PC-9 (cell line): ENCODE data around the gene NCBP1. TPM values are rescaled to one million over a fixed set of nuclear protein-coding genes. Genes with fewer than 3 reads are reported as not detected.
"Not testable (repeated sequence)": the region's sequence is repeated elsewhere in the genome, so short reads cannot be mapped to it uniquely, and the experiment has no call there.

Experiments used
- BruUV-seq: library from RNA; stranded (reverse); fragments of 400-500 nt; replicated peaks from 2 replicates; lab custom pipeline; 2021; lab: Mats Ljungman, UMichigan
- CTCF ChIA-PET: fragments of 300-600 bp; sonication (Branson Sonifier 250); formaldehyde crosslinking; loops from one replicate; lab custom pipeline; 2022; ENCODE audit warnings: antibody characterized with exemption; lab: Charles Lee
- POLR2A ChIA-PET: fragments of 300-600 bp; sonication (Branson Sonifier 250); formaldehyde crosslinking; loops from one replicate; lab custom pipeline; 2022; ENCODE audit warnings: antibody characterized with exemption; ENCODE audit not compliant: unreplicated experiment; lab: Charles Lee
- DNase-seq, 2 experiments: peaks; one replicate each; pipeline versions ENCODE4 v3.0.0 to v3.0.0-alpha.2; 2015 to 2022; ENCODE audit warnings: mixed read lengths in 1 of 2
- H2AFZ ChIP-seq: fragments of 200-600 bp; sonication (generic); 2 replicates; pipeline ENCODE4 v1.8.1; 2017; ENCODE audit warnings: antibody characterized with exemption
- H3F3A ChIP-seq: fragments of 200-600 bp; sonication (generic); 2 replicates; pipeline ENCODE4 v1.8.1; 2017; ENCODE audit warnings: antibody characterized with exemption, mild to moderate bottlenecking, low read depth; ENCODE audit not compliant: insufficient read depth
- H3K27ac ChIP-seq: fragments of 200-600 bp; sonication (generic); 2 replicates; pipeline ENCODE4 v1.6.1; 2016; ENCODE audit warnings: mixed run types
- H3K27me3 ChIP-seq: fragments of 200-600 bp; sonication (generic); 2 replicates; pipeline ENCODE4 v1.6.1; 2016; ENCODE audit warnings: low read depth, mixed run types; ENCODE audit not compliant: insufficient read depth
- H3K36me3 ChIP-seq: fragments of 200-600 bp; sonication (generic); 2 replicates; pipeline ENCODE4 v1.6.1; 2016; ENCODE audit warnings: low read depth, mixed run types
- H3K4me1 ChIP-seq: fragments of 200-600 bp; sonication (generic); replicated peaks from 2 replicates; pipeline ENCODE4 v1.6.1; 2016; ENCODE audit warnings: mixed run types; ENCODE audit not compliant: insufficient read depth
- H3K4me2 ChIP-seq: fragments of 200-600 bp; sonication (generic); 2 replicates; pipeline ENCODE4 v1.6.1; 2017; ENCODE audit warnings: mixed run types
- H3K4me3 ChIP-seq: fragments of 200-600 bp; sonication (generic); 2 replicates; pipeline ENCODE4 v1.6.1; 2016; ENCODE audit warnings: mixed run types
- H3K79me2 ChIP-seq: fragments of 200-600 bp; sonication (generic); 2 replicates; pipeline ENCODE4 v1.6.1; 2017; ENCODE audit warnings: low read depth, mixed run types
- H3K9me2 ChIP-seq: fragments of 200-600 bp; sonication (generic); 2 replicates; pipeline ENCODE4 v1.8.1; 2017; ENCODE audit warnings: mild to moderate bottlenecking; ENCODE audit not compliant: insufficient read depth
- H3K9me3 ChIP-seq: fragments of 200-600 bp; sonication (generic); 2 replicates; pipeline ENCODE4 v1.8.1; 2016; ENCODE audit warnings: low read depth; ENCODE audit not compliant: insufficient read depth
- H4K20me1 ChIP-seq: fragments of 200-600 bp; sonication (generic); 2 replicates; pipeline ENCODE4 v1.8.1; 2017; ENCODE audit not compliant: insufficient read depth
- EZH2 ChIP-seq: fragments of 200-600 bp; sonication (generic); IDR thresholded peaks from 2 replicates; pipeline ENCODE4 v1.8.0; 2017; ENCODE audit warnings: antibody characterized with exemption, low read depth
- intact Hi-C: fragments of 100-400 bp; cut with micrococcal nuclease; formaldehyde crosslinking; loops from one replicate; pipeline ENCODE4 v1.10.0; 2022; ENCODE audit not compliant: unreplicated experiment
- total RNA-seq: library from RNA; stranded (reverse); gene quantifications from 2 replicates; pipeline ENCODE4 v1.2.3, GENCODE V29; 2021
- TF ChIP-seq, protein P1 (sequence below): fragments of 200-600 bp; sonication (generic); conservative IDR thresholded peaks from 2 replicates; pipeline ENCODE4 v1.6.1; 2017; ENCODE audit warnings: mixed run types, antibody characterized with exemption, mild to moderate bottlenecking, moderate library complexity

Gene NCBP1
- total RNA-seq, 1 experiment from 2014 or later, result 40.2 TPM

DNA sequence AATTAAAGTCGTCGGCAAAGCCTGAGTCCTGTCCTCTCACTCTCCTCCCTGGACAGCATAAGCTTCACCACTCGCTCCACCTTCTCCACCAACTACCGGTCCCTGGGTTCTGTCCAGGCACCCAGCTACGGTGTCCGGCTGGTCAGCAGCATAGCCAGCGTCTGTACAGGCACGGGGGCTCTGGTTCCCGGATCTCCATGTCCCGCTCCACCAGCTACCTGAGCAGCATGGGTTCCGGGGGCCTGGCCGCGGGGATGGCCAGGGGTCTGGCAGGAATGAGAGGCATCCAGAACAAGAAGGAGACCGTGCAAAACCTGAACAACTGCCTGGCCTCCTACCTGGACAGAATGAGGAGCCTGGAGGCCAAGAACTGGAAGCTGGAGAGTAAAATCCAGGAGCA, 65.2 kb downstream of the NCBP1 start:
- Histone ChIP-seq H3K9me2 (no peaks in the 10 kb centered on the region), H3K9me3 (no peaks in the 10 kb centered on the region), H3K4me3 (no peak overlapping the region), H3K27ac (no peak overlapping the region), H3F3A (peaks cover 29% of the 10 kb centered on the region), H4K20me1 (no peaks in the 10 kb centered on the region), H3K36me3 (no peaks in the 10 kb centered on the region), H3K4me2 (no peak overlapping the region), H3K27me3 (no peaks in the 10 kb centered on the region), H3K79me2 (peaks cover 29% of the 10 kb centered on the region), H2AFZ (no peak overlapping the region), H3K4me1 (peaks cover 46% of the 10 kb centered on the region)
- no peak for TF ChIP-seq EZH2
- TF ChIP-seq, protein P1, sequence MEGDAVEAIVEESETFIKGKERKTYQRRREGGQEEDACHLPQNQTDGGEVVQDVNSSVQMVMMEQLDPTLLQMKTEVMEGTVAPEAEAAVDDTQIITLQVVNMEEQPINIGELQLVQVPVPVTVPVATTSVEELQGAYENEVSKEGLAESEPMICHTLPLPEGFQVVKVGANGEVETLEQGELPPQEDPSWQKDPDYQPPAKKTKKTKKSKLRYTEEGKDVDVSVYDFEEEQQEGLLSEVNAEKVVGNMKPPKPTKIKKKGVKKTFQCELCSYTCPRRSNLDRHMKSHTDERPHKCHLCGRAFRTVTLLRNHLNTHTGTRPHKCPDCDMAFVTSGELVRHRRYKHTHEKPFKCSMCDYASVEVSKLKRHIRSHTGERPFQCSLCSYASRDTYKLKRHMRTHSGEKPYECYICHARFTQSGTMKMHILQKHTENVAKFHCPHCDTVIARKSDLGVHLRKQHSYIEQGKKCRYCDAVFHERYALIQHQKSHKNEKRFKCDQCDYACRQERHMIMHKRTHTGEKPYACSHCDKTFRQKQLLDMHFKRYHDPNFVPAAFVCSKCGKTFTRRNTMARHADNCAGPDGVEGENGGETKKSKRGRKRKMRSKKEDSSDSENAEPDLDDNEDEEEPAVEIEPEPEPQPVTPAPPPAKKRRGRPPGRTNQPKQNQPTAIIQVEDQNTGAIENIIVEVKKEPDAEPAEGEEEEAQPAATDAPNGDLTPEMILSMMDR, result no peak
- BruUV-seq, result no TSS peak
- CTCF ChIA-PET, result interaction anchor here (0.6 kb wide), 1 partner anchor 52 kb away, joined by 9 read pairs; no protein-coding TSS in a partner anchor
- intact Hi-C loops, result no loop called here
- DNase-seq, result no peak
- POLR2A ChIA-PET, result no interaction called here

DNA sequence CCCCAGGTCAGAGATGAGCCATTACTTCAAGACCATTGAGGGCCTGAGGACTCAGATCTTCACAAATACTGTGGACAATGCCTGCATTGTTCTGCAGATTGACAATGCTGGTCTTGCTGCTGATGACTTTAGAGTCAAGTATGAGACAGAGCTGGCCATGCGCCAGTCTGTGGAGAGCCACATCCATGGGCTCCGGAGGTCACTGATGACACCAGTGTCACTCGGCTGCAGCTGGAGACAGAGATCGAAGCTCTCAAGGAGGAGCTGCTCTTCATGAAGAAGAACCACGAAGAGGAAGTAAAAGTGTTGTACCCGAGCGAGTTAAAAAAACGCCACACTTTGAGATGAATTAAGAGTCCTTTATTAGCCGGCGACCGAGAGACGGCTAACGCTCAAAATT, 65.7 kb downstream of the NCBP1 start:
- POLR2A ChIA-PET, H3K4me2 ChIP-seq, intact Hi-C loops, H3K9me2 ChIP-seq, H3K27ac ChIP-seq, H2AFZ ChIP-seq, BruUV-seq, CTCF ChIA-PET, DNase-seq, H3K36me3 ChIP-seq, H4K20me1 ChIP-seq, H3K4me3 ChIP-seq, H3K9me3 ChIP-seq, H3K27me3 ChIP-seq: not testable (repeated sequence)
- peaks cover 25% of the 10 kb centered on the region for H3K79me2 ChIP-seq
- H3K4me1 ChIP-seq, result peaks cover 50% of the 10 kb centered on the region
- peaks cover 33% of the 10 kb centered on the region for H3F3A ChIP-seq

DNA sequence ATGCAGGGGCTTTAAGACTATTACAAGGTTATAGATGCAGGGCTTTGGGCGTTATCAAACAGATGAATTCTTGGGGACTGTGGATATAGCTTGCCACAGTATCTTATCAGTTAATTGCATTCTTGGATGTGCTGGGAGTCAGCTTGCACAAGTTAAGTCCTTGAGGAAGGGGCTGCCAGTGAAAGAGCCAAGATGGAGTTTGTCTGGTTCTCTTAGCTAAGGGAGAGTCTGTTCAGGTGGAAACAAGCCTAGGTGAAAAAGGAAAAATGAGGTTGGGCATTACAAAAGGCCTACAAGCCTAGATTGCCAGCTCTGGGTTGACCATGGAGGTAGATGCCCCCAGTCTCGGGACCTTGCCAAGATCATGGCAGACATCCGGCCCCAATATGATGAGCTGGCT, 66.2 kb downstream of the NCBP1 start:
- H3K9me3 ChIP-seq, H3K4me3 ChIP-seq, H3K4me2 ChIP-seq, H2AFZ ChIP-seq, H4K20me1 ChIP-seq, H3K27ac ChIP-seq, CTCF ChIA-PET, H3K9me2 ChIP-seq, BruUV-seq, DNase-seq, H3K27me3 ChIP-seq, H3K36me3 ChIP-seq: not testable (repeated sequence)
- Histone ChIP-seq H3K79me2 (peaks cover 20% of the 10 kb centered on the region), H3K4me1 (peaks cover 52% of the 10 kb centered on the region), H3F3A (peaks cover 39% of the 10 kb centered on the region)
- POLR2A ChIA-PET, result interaction anchor here (0.6 kb wide), 1 partner anchor 699 kb away, joined by 3 read pairs; no protein-coding TSS in a partner anchor
- intact Hi-C loops, result loop anchor here (10.0 kb wide), 1 partner anchor 355 kb away; the partner anchor contains the start of gene NANS

DNA sequence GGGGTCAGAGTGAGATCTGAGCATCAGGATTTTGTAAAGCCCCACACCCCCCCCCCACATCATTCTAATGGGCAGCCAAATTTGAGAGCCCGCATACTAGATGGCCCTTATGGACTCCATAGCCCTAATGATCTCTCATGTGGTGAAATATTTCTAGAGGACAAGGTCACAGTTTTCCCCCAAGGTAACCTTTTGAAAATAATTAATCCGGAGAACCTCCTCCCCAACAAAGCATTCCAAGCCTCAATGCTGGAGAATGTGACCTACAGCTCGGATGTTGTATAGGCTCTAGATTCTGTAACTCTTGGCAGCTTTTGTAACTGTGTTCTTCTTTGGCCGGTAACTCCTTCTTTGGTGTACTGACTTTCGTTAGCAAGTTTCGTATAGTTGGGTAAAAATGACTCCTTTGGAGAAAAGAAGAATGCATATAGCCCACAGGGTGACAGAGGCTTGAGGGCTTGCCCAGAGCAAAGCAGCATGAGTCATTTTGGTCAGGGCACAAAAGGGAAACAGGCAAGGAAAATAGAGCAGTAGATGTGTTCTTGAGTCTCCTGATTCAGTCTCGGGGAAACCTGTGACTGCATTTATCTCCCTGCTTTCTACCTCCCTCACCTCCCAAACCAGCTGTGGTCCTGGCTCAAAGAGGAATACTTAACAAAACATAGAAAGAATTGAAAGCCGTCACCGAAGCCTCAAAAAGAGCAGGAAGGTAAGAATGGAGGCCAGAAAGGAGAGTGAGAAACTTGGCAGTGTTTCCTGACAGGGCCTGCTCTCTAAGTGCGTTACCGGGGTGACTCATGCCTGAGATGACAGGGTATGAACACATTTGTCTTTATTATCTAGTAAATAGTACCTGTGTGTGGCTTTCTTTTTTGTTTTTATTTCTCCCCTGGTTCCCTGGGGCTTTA, 70.1 kb downstream of the NCBP1 start:
- intact Hi-C loops, result loop anchor here (2.0 to 10.0 kb wide), 2 partner anchors 173 to 351 kb away; partner anchors contain the start of gene NANS
- Histone ChIP-seq H3K4me1 (peaks cover 38% of the 10 kb centered on the region), H3K4me2 (peak overlapping the region; percentile 82), H3K4me3 (peak overlapping the region; percentile 46; the same call in 1 of the 2 replicates), H3K9me3 (no peaks in the 10 kb centered on the region), H3K9me2 (no peaks in the 10 kb centered on the region), H3F3A (peaks cover 42% of the 10 kb centered on the region), H3K27ac (peak overlapping the region; percentile 91), H2AFZ (peak overlapping the region; percentile 79), H3K27me3 (no peaks in the 10 kb centered on the region), H3K36me3 (no peaks in the 10 kb centered on the region), H3K79me2 (no peaks in the 10 kb centered on the region), H4K20me1 (no peaks in the 10 kb centered on the region)
- TF ChIP-seq, protein P1, result no peak
- no peak for TF ChIP-seq EZH2
- POLR2A ChIA-PET, result interaction anchor here (0.6 to 1.7 kb wide), 3 partner anchors 11 to 166 kb away, joined by 3 to 11 read pairs (median 9); no protein-coding TSS in a partner anchor
- CTCF ChIA-PET, result no interaction called here
- peak; percentile 71 to 83 for DNase-seq
- BruUV-seq, result TSS peak; percentile 36
